HG03378 (cell line): ENCODE results near the gene BLM.

Experiments used
- ATAC-seq: cut with Tn5 transposase; IDR thresholded peaks from one replicate; pipeline ENCODE4 v1.9.1; 2021; ENCODE audit warnings: mild to moderate bottlenecking, moderate library complexity; ENCODE audit not compliant: unreplicated experiment

BLM gene

DNA sequence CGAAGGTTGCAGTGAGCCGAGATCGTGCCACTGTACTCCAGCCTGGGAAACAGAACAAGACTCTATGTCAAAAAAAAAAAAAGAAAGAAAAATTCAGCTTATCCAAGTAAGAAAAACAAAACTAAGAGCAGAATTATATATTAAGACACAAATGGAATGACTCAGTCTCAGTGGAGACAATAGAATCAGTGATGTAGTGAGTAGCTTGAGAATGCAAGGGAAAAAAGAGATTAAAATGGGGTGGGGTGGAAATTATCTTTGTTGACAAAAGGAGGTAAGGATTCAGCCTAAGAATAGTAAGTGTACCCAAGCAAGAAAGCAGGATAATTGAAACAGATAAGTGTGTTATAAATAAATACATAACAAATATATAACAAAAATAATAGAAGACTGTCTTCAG lies 70.7 kb downstream of the BLM start:
- ATAC-seq = no peak

DNA sequence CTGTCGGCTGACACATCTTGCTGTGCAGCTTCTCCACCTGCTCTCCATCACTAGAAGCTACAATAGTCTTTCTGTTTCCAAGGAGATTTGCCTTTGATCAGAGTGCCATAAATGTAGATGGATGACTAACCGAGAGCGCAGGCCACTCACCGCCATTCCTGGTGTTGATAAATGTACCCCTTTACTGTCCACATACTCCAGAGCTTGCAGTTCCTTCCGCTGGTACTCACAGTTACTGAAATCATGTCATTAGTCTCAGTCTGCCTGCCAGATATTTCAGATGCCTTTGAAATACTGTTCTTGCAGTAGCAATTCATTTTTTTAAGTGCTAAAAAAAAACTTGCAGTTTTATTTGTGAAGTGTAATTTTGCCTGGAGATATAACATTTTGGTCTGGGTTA lies 72.3 kb downstream of the BLM start:
- no peak for ATAC-seq

- no peak for ATAC-seq
Measured at GRCh38 chr15:90790057-90790456, 72.9 kb downstream of the BLM start.

GRCh38 chr15:90790561-90790960 lies 73.4 kb downstream of the BLM start:
- no peak for ATAC-seq

DNA sequence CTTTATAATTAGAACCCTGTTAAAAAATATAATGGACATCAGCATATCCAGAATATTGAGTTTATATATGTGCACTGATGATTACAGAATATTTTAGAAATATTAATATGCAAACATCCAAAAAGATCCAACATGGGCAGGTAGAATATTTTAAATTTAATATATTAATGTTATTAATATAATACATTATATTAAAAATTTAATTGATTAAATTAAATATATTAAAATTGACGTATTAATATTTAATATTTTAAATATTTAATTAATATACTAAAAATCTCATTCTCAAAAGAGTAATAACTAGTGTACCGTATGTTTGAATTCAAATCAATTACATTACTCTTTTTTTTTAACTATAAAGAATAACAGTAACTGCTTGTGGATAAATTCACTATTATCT lies 77.4 kb downstream of the BLM start:
- no peak for ATAC-seq

DNA sequence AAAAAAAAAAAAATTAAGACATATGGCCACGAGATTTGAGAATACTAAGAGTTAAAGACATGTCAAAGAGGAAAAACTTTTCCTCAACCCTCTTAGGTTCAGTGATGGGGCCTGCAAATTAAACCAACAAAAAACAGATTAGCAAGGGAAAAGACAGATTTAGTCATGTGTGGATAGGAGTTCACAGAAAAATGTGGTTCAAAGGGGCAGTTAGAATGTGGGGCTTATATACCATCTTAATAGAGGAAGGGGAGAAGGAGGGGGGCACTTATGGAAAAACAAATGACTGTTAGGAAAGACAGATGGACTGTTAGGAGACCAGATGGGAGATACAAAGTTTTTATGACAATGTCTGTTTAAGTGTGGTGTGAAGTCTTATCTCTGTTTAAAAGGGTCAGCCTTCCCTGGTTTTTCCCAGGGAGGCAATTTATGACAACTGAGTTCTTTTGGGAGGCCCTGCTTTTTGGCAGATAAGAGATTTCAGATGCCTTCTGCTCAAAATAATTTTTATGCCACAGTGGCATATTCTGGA lies 82.6 kb downstream of the BLM start:
- ATAC-seq = no peak

DNA sequence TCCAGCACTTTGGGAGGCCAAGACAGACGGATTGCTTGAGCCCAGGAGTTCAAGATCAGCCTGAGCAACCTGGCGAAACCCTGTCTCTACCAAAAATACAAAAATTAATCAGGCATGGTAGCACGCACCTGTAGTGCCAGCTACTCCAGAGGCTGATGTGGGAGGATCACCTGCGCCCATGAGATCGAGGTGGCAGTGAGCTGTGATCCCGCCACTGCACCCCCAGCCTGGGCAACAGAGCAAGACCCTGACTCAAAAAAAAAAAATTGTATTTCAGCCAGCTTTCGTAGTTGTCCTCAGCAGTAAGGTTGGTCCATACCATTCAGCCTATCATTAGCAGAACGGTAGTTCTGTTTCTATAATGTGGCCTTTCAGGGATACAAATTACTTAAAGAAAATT lies 84.7 kb downstream of the BLM start:
- no peak for ATAC-seq

- no peak for ATAC-seq
Measured at GRCh38 chr15:90807074-90807785, 90.1 kb downstream of the BLM start.

DNA sequence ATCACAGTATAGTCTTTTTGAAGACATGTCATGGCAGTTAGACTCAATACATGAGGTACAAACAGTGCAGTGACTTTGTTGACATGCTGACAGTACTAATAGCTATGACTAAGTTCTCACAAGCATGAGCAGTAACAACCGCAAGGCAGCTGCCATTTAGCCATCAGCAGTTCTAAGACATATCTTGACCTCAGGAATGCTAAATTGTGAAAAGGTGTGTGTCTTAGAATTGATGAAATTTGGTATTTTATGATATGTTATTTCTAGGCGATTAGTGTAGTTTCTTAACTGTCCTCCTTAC lies 90.6 kb downstream of the BLM start:
- ATAC-seq = no peak

DNA sequence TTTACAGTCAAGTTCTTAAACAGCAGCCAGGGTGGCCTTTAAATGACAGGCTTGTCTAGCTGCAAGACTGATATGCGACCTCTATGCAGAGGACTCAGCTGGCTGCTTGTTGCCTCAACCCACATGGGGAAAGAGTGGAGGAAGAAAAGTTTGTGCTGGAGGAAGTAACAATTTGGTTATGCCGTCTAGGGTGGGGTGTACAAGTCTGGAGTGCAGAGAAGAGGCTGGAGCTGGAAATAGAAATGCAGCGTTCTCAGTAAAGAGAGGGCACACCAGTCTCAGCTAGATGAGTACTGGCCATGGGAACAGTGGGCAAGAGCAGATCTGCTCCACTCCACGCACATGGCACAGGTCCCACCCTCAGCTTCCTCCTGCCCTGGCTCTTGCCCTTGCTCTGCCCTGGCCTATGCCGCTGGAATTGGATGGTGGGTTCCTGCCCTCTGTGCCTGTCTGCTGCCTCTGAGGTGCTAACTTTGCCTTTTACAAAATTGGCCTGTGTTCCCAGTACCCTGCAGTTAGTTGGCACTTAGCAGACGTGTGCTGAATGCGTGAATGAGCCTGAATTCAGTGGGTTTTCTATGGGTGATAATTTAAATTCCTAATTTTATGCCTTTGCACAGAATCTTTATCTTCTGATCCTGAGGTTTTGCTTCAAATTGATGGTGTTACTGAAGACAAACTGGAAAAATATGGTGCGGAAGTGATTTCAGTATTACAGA lies 91.5 kb downstream of the BLM start:
- ATAC-seq = no peak

GRCh38 chr15:90809536-90809935 lies 92.4 kb downstream of the BLM start:
- ATAC-seq = no peak

- ATAC-seq = no peak
Measured at GRCh38 chr15:90810354-90810753, 93.2 kb downstream of the BLM start.

DNA sequence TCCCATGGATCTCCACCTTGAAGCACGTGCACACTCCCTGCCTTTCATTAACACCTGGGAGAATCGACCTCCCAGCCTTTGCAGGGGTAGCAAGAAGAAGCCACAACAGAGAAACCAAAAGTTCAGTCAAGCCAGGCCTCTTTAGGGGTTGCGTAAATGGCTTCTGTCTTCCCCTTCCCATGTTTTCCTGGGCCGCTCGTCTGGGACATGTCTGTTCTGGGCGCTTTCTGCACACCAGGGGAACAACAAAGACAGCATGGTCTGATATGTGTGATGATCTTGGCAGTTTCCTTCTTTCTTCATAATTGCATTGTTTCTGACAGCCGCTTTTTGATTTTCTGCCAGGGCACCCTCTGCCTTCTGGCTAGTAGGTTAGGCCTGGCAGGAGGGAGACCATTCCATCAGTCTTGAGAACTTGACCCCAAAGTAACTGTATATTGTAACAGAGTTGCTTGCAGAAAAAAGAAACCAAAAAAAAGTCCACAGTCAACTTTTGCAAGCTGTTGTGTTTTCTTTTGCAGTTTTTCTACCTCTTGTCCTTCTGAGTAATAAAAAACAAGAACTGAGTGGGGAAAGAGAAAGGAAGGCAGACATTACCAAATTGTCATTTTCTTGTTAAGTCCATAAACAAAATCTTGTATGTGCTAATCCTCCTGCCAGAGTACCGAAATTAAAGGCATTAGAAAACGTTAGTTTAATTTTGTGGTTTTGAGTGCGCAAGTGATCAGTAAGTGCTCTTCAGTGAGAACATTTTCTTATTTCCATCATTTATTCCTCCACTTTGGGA lies 95.2 kb downstream of the BLM start:
- ATAC-seq = no peak

- ATAC-seq = no peak
Measured at GRCh38 chr15:90812958-90813265, 95.8 kb downstream of the BLM start.

- no peak for ATAC-seq
Measured at GRCh38 chr15:90813796-90814190, 96.6 kb downstream of the BLM start.

DNA sequence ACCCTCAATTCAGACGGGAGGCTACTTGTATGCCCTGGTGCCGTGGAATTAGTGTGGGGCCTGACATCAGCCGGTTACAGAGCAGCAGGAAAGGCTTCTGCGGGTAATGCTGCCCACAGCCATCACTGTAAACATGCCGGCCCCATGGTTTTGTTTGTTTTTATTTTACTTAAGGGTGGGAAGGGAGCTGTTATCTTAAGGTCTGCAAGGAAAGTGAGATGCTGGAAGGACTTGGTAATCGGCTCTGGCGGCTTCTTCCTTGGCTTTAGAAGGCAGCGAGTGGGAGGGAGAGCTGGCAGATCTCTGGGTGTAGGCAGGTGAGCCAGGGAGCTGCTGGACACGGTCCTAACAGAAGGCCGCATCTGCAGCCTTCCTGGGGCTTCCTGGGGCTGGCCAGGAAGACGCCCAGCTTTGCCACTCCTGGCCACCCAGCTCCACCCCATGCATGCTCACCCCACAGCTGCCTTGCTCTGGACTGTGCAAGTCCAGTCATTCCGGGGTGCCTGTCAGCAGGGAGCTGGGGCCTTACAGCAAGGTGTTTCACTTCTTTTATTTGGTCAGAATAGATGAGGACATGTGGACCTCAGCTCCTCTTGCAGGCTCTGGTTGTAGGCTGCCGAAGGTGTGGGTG lies 97.2 kb downstream of the BLM start:
- no peak for ATAC-seq

DNA sequence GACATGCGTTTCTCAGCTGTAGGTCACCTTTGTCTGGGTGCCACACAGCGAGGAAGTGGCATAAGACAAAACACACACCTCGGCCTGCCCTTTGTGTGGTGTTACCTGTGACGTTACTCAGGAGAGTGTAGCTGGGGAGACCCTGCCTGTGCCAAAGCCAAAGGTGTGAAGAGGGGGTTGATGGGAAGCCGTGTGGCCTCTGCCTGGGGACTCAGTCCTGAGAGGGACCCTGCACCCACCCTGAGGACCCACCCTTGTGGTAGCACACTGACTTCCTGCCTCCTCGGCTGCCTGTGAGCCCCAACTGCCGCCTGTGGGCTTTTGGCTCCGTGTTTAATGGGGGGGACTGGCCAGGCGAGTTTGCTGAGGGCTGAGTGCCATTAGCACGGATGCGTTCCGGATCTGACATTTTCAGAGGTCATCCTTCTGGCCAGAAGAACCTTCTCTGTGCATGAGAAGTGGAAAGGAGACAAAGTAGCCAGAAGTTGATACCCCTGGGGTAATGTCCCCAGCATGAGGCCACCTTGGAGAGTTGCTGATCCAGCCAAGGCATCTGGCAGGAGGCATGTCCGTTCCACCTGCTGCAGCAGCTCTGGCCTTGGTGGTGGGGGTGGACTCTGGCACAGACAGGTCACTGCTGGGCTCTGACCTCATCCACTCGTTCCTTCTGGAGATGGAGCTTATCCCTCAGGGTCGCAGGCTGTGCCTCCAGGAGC lies 99.4 kb downstream of the BLM start:
- ATAC-seq = no peak

DNA sequence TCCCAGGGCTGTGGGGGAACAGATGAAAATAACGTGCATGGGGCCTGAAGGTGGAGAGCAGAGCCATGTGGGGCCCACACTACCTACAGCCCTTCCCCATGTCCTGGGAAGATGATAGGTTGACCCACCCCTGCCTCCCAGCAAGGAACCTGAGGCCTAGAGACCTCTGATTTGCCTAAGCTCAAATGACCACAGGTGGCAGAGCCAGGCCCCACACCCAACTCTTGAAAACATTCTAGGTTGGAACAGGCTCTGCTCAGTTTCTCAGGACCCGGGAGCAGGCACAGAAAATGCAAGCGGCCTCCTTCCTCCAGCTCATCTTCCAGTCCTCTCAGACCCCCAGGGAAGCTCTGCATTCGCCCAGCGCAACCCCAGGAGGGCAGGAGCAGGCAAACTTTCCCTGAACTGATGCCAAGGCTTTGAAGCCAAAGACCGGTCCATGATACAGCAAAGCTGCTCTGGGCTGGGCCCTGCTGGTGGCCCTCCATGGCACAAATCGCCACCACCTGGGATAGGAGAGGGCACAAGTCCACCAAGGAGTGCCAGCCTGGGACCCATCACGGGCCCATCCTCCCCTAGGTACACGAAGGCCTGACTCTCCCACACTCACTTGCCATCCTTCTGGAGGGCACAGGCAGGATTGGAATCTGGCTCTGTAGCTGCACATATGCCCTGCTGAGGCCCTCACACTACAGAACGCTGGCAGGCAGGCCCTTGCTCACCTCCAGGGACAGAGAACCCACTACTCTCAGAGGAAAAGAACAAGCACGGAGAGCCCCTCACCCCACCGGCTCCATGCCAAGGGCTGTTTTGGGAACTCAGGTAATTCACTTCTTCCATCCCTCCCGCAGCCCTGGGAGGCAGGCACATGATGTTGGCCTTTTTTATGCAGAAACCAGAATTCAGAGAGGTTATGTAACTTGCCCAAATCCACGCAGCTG lies 100.2 kb downstream of the BLM start:
- ATAC-seq = no peak

DNA sequence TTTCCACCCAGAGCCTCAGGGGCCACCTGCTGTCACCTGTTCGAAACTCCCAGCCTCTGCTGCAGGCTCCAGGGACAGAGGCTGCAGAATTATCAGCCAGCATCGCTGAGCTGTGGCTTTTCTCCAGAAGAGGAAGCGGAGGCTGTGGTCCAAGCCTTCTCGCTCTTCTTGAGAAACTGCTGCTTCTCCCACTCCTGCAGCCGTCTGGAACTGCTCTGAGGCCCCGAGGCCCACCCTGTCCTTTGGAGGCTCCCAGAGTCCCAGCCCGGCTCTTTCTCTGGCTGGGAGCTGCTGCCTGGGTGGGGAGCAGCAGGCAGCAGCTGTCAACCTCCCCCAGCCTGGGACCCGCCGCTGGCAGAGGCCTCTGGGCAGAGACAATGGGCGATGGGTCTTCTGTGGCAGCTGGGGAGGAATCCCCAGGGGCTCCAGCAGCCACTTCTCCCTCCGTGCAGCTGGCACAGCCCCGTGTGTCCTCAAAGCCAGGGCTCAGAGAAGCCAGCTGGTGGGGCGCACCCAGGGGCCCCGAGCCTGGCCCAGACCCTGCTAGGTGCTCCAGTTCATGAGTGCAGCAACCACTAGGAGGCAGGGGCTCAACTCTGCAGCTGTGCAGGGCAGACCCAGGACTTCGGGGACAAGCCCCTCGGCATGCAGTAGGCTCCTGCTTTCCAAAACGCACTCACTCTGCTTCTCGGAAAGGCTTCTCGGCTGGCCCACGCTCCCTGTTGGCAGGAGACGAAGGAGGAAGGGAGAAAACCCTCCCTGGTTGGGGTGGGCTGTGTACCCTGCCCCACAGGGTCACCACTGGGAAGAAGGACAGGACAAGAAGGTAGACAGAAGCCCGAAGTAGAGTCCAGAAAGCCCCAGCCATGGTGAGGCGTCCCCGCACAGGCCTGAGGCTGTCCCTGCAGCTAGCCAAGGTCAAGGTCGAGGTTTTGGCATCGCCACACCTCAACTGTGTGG lies 101.4 kb downstream of the BLM start:
- no peak for ATAC-seq
